Mononuclear cell (primary cell): Measurements from ENCODE around the gene SLC35A3. TPM values are rescaled to one million over a fixed set of nuclear protein-coding genes. Genes with fewer than 3 reads are reported as not detected.

Experiments used
- H3K27me3 ChIP-seq: 2 replicates; pipeline ENCODE4 v1.6.0; 2011; ENCODE audit warnings: low read length, control low read depth; ENCODE audit not compliant: insufficient read depth
- H3K4me1 ChIP-seq: 2 replicates; pipeline ENCODE4 v1.5.1; 2011; ENCODE audit warnings: mild to moderate bottlenecking, low read length, control low read depth; ENCODE audit not compliant: insufficient read depth
- H3K4me3 ChIP-seq: 2 replicates; pipeline ENCODE4 v1.5.1; 2011; ENCODE audit warnings: mild to moderate bottlenecking, low read length, moderate library complexity
- H3K9me3 ChIP-seq: 2 replicates; pipeline ENCODE4 v1.5.1; 2011; ENCODE audit warnings: low read depth, mild to moderate bottlenecking, control low read depth, low read length
- total RNA-seq: library from RNA; depleted of rRNA; stranded (reverse); fragments of >200 nt; gene quantifications from one replicate; pipeline ENCODE4 v1.2.3, GENCODE V29; 2012

Gene SLC35A3
- total RNA-seq, 1 donor = 31.0 TPM

DNA sequence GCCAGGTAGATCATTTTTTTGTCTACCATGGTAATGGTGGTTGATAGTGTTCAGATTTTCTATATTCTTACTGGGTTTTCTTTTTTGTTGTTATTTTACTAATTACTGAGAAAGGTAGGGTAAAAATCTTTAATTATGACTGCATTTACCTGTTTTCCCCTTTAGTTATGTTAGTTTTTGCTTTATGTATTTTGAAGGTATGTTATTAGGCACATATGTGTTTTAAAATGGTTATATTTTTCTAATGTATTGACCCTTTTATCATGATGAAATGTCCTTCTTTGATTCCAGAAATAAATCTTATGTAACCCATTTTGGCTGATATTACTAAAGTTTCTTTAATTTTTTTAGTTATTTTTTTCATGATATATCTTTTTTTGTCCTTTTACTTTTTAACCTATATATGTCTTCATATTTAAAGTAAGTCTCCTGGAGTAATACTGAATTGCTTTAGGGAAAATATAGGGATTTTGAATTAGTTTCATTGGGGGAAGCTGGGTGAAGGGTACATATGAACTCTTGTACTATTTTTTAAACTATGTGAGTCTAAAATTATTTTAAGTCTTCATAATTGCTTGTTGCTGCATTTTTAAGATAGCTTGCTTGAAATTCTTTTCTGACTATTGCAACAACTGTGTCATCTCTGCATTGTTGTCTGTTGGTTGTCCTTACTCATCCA, 22.4 kb downstream of the SLC35A3 start:
- H3K4me1 ChIP-seq = no peaks in the 10 kb centered on the region
- H3K27me3 ChIP-seq = no peaks in the 10 kb centered on the region
- no peak overlapping the region for H3K4me3 ChIP-seq
- peaks cover 16% of the 10 kb centered on the region for H3K9me3 ChIP-seq

DNA sequence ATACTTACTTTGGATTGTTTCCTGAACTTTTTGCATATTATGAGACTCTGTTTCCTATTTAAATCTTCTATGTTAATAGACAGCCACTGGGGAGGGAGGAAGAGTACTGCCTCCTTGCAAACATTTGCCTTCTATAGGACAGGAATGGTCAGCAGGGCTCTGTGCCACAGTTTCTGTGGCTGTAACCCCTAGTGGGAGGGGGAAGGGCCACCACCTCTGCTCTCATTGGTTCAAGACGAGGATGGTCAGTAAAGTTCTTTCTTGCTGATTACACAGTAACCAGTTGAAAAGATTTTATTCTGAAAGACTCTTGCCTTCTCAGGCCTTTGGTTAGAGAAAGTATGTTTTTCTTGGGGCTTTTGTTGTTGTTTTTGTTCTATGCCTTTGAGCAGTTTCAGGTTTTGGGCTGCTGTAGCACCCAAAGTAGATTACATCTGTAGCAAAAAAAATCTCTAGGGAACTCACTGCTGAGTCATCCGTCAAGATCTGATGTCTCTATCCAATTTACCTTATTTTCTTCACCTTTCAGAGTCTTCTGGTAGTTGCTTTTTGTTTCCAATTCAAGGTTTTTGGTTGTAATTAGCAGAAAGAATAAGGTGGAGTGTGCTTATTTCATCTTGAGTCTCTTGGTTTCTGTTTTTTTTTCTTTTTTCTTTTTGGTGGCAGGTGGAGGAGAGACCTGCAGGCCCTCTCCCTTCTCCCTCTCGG, 23.1 kb downstream of the SLC35A3 start:
- Histone ChIP-seq H3K9me3 (peaks cover 16% of the 10 kb centered on the region), H3K27me3 (no peaks in the 10 kb centered on the region), H3K4me1 (no peaks in the 10 kb centered on the region), H3K4me3 (no peak overlapping the region)

DNA sequence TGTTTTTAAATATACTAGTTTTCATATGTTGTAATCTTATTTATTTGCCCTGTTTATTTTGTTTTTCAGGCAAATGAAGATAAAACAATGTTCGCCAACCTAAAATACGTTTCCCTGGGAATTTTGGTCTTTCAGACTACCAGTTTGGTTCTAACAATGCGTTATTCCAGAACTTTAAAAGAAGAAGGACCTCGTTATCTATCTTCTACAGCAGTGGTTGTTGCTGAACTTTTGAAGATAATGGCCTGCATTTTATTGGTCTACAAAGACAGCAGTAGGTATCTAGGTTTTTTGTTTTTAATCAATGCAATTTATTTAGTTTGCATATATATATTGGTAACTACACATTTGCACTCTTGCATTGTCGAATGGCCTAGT, 23.7 kb downstream of the SLC35A3 start:
- Histone ChIP-seq H3K4me1 (no peaks in the 10 kb centered on the region), H3K4me3 (no peak overlapping the region), H3K27me3 (no peaks in the 10 kb centered on the region), H3K9me3 (peaks cover 16% of the 10 kb centered on the region)

DNA sequence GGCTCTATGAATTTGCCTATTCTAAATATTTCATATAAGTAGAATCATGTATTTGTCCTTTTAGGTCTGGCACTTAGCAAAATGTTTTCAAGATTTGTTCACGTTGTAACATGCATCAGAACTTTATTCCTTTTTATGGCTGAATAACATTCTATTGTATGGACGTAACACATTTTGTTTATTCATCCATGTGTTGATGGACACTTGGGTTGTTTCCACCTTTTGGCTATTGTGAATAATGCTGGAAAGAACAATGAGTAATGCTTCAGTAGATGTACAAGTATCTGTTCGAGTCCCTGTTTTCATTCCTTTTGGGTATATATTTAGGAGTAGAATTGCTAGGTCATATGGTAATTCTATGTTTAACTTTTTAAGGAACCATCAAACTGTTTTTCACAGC, 24.7 kb downstream of the SLC35A3 start:
- Histone ChIP-seq H3K4me1 (no peaks in the 10 kb centered on the region), H3K9me3 (peaks cover 16% of the 10 kb centered on the region), H3K27me3 (no peaks in the 10 kb centered on the region), H3K4me3 (no peak overlapping the region)

DNA sequence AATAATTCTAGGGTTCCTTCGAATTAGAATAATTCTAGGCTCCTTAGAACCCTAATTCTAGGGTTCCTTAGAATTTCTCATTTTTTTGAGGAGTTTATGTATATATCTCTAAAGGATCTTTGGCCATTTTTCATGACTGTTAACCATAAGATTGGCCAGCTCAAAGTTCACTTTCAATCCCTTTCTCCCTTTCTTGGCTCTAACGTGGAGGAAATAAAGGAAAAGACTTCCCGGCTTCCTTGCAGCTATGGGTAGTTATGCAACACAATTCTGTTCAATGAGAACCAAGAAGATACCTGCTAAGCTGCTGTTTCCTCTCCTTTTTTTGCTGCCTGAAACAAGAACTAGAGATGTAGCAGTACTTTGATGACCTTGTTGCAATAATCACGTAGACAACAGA, 27.2 kb downstream of the SLC35A3 start:
- no peak overlapping the region for H3K4me3 ChIP-seq
- peaks cover 11% of the 10 kb centered on the region for H3K9me3 ChIP-seq
- H3K4me1 ChIP-seq = no peaks in the 10 kb centered on the region
- no peaks in the 10 kb centered on the region for H3K27me3 ChIP-seq

DNA sequence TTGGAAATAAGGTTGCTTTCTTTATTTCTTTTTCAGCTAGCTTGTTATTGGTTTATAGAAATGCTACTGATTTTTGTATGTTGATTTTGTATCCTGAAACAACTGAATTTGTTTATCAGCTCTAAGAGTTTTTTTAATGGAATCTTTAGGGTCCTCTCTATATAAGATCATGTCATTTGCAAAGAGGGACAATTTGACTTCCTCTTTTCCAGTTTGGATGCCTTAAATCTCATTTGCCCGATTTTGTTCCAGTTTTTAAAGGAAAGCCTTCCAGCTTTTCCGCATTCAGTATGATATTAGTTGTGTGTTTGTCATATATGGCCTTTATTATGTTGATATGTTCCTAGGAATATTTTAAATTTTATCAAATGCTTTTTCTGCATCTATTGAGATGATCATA, 31.7 kb downstream of the SLC35A3 start:
- no peaks in the 10 kb centered on the region for H3K4me1 ChIP-seq
- no peaks in the 10 kb centered on the region for H3K27me3 ChIP-seq
- H3K4me3 ChIP-seq = no peak overlapping the region
- H3K9me3 ChIP-seq = peaks cover 7% of the 10 kb centered on the region

DNA sequence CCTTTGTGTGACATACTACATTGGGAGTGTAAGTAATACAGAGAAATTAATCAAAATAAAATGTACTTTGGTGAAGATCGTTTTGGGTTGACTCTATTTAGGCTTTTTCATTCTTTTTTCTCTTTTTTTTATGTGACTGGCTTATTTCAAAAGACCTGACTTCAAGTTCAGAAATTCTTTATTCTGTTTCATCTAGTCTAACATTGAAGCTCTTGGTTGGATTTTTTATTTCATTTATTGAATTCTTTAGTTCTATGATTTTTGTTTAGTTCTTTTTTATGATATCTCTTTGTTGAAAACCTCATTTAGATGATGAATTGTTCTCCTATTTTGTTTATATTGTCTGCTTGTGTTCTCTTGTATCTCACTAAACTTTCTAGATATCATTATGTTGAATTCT, 35.6 kb downstream of the SLC35A3 start:
- Histone ChIP-seq H3K4me3 (no peak overlapping the region), H3K27me3 (no peaks in the 10 kb centered on the region), H3K4me1 (no peaks in the 10 kb centered on the region), H3K9me3 (peaks cover 7% of the 10 kb centered on the region)

DNA sequence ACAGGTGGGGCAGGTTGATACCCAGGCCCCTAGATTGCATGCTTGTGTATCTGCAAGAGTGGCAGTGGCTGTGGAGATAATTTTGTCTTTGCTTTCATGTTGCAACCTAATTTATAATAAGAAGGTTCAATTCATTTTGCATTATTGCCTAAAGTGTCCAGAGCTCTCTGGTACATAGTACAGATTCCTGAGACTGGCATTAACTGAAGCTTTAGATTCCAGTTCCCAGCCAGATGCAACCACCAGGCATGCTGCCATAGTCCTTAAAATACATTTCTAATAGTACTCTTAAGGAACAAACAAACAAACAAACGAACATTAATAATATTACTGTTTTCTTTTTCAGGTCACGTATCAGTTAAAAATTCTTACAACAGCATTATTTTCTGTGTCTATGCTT, 36.9 kb downstream of the SLC35A3 start:
- no peaks in the 10 kb centered on the region for H3K4me1 ChIP-seq
- H3K9me3 ChIP-seq = peaks cover 7% of the 10 kb centered on the region
- no peak overlapping the region for H3K4me3 ChIP-seq
- H3K27me3 ChIP-seq = no peaks in the 10 kb centered on the region

DNA sequence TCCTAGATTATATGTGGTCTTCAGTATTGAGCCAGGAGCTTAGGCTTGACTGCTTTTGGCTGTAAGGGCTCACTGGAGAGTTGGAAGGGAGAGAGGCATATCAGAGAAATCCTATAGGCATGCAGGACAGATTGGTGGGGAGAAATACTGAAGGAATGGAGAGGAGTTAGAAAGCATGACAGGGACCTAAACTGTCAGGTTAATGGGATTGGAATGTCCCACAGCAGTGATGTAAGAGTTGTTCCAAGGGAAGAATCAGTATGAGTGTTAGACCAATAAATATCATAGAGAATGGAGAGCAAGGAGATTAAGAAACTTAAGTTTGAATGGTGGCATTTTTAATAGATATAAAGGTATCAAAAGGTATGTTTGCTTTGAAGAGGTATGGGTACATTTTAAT, 39.7 kb downstream of the SLC35A3 start:
- no peaks in the 10 kb centered on the region for H3K27me3 ChIP-seq
- no peaks in the 10 kb centered on the region for H3K4me1 ChIP-seq
- peaks cover 7% of the 10 kb centered on the region for H3K9me3 ChIP-seq
- no peak overlapping the region for H3K4me3 ChIP-seq

DNA sequence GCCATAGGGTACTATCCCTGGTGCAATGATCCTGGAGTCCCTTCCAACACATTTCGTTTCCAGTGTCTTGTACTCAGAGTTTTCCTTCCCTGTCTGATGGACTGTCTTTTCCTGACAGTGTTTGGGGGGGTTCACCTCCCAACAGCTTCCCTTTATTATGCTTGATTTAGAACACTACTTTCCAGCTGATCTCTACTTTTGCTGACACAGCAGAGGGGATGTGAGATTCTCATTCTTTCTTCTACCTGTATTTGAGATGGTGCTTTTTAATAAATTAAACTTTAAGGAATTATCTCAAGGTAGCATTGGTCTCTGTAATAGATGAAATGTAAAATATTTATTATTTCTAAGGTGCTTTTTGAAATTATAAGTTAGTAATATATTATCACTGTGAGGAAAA, 41.0 kb downstream of the SLC35A3 start:
- no peaks in the 10 kb centered on the region for H3K27me3 ChIP-seq
- no peak overlapping the region for H3K4me3 ChIP-seq
- no peaks in the 10 kb centered on the region for H3K4me1 ChIP-seq
- no peaks in the 10 kb centered on the region for H3K9me3 ChIP-seq

DNA sequence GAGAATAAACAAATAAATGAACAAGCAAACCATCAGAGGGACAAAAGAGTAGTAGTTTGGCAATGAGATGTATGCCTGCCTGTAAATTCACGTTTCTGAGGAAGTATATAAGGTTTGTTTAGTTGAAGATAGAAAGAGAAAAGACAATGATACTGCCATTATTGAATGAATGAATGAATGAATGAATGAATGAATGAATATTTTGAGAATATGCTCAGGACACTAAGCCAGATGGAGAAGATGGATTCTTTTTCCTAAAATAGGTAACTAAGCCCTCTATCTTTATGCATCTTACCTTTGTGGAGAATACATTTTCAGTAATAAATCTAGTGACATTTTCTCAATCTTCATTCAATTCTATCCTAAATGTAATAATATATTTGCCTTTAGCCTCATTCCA, 49.4 kb downstream of the SLC35A3 start:
- no peaks in the 10 kb centered on the region for H3K4me1 ChIP-seq
- no peak overlapping the region for H3K4me3 ChIP-seq
- H3K9me3 ChIP-seq = no peaks in the 10 kb centered on the region
- H3K27me3 ChIP-seq = no peaks in the 10 kb centered on the region

DNA sequence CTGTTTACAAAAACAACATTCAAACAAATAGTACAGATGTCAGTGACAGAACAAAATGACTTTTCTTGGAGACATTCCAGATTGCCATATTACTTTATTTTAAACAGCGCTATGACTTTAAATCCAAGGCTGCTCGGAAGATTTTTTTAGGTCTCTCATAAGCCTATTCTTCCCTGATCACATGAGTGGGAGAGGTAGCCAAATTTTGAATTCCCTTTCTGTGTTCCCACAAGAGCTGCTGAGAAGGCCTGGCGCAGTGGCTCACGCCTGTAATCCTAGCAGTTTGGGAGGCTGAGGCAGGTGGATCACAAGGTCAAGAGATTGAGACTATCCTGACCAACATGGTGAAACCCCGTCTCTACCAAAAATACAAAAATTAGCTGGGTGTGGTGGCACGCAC, 53.7 kb downstream of the SLC35A3 start:
- Histone ChIP-seq H3K4me1 (peaks cover 4% of the 10 kb centered on the region), H3K27me3 (no peaks in the 10 kb centered on the region), H3K4me3 (no peak overlapping the region), H3K9me3 (no peaks in the 10 kb centered on the region)

DNA sequence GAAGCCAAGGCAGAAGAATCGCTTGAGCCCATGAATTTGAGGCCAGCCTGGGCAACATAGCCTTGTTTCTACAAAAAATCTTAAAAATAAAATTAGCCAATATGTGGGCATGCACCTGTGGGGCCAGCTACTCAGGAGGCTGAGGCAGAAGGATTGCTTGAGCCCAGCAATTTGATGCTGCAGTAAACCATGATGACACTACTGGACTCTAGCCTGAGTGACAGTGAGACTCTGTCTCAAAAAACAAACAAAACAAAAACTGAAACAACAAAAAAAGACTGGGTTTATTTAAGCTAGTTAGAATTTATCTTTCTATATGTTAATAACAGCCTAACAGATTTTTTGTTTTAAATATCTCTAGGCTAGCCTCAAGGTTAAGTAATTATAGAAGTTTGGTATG, 57.4 kb downstream of the SLC35A3 start:
- no peaks in the 10 kb centered on the region for H3K9me3 ChIP-seq
- H3K4me1 ChIP-seq = peaks cover 4% of the 10 kb centered on the region
- no peak overlapping the region for H3K4me3 ChIP-seq
- H3K27me3 ChIP-seq = no peaks in the 10 kb centered on the region

DNA sequence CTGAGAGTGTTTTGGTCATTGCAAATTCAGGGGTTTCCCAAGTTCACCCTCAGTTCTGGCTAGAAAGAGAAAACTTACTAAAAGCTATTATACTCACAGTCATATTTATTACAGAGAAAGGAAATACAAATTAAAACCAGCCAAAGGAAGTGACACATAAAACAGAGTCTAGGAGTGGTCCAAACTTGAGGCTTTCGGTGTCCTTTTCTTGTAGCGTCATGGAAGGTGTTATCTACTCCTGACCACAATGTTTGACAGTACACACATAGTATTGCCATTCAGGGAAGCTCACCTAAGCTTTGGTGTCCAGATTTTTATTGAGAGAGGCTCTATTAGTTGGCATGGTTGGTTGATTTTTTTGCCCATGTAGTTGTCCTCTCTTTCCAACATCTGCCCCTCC, 59.0 kb downstream of the SLC35A3 start:
- H3K4me3 ChIP-seq = no peak overlapping the region
- H3K9me3 ChIP-seq = no peaks in the 10 kb centered on the region
- H3K27me3 ChIP-seq = no peaks in the 10 kb centered on the region
- H3K4me1 ChIP-seq = peaks cover 4% of the 10 kb centered on the region

DNA sequence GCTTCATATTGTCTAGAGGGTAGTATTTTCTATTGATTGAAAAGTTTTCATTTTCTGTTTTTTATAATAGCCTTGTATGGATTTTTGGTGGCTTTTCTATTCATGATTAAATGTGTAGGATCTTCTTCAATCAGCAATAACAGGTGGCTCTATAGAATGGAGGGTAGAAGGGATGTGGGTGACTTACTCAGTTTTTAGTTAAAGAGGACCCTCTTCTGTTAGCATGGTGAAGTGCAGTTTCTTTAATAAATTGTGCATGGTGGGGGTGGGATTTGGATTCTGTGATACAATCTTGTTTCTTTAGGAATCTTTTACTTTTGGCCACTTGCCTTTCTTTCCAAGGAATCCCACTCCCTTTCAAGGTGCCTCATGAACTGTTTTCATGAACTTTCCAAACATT, 64.7 kb downstream of the SLC35A3 start:
- H3K9me3 ChIP-seq = no peaks in the 10 kb centered on the region
- no peaks in the 10 kb centered on the region for H3K27me3 ChIP-seq
- no peak overlapping the region for H3K4me3 ChIP-seq
- H3K4me1 ChIP-seq = peaks cover 14% of the 10 kb centered on the region

DNA sequence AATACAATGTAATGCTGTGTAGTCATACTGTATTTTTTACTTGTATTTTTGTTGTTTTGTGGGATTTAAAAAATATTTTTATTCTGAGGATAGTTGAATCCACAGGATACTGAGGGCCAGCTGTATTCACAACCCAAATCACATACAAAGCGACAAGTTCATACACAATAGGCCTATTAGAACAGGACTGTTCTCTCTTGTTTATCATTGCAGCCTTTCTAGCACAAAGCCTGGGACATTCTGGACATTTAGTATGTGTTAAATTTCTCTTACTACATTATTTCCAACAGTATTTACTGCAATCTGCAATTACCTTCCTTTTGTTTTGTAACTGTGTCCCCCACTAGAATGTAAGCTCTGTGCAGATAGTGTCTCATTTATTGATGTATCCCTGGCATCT, 65.4 kb downstream of the SLC35A3 start:
- Histone ChIP-seq H3K4me3 (no peak overlapping the region), H3K4me1 (peaks cover 19% of the 10 kb centered on the region), H3K27me3 (no peaks in the 10 kb centered on the region), H3K9me3 (no peaks in the 10 kb centered on the region)
